SK-N-MC (cell line): ENCODE results near the gene POU6F2.

Experiments used
- DNase-seq: peaks from one replicate; pipeline ENCODE4 v3.0.0-alpha.2; 2011; ENCODE audit warnings: low read depth, low spot score
- H3K27ac ChIP-seq: fragments of 200-600 bp; sonication (generic); 2 replicates; pipeline ENCODE4 v1.5.1; 2016; ENCODE audit warnings: mixed run types
- H3K36me3 ChIP-seq: fragments of 200-600 bp; sonication (generic); 2 replicates; pipeline ENCODE4 v1.6.1; 2017; ENCODE audit warnings: antibody characterized with exemption, low read length, mixed read lengths; ENCODE audit not compliant: insufficient read depth
- H3K4me3 ChIP-seq: fragments of 200-600 bp; sonication (generic); 2 replicates; pipeline ENCODE4 v1.5.1; 2016
- H3K9ac ChIP-seq: fragments of 200-600 bp; sonication (generic); 2 replicates; pipeline ENCODE4 v1.8.0; 2017; ENCODE audit warnings: mixed run types, mixed read lengths; ENCODE audit not compliant: insufficient read length
- H3K9me3 ChIP-seq: fragments of 200-600 bp; sonication (generic); 2 replicates; pipeline ENCODE4 v1.6.1; 2017; ENCODE audit warnings: low read depth, mild to moderate bottlenecking, antibody characterized with exemption, low read length, moderate library complexity, mixed read lengths
- EZH2 ChIP-seq: fragments of 200-600 bp; sonication (generic); IDR thresholded peaks from one replicate; pipeline ENCODE4 v1.6.1; 2017; ENCODE audit warnings: antibody characterized with exemption
- FOXP2 ChIP-seq: optimal IDR thresholded peaks from 2 replicates; pipeline ENCODE3; 2011; ENCODE audit warnings: mild to moderate bottlenecking, moderate library complexity; ENCODE audit not compliant: insufficient read depth; ENCODE audit errors: extremely low read length, control extremely low read depth
- POLR2AphosphoS5 ChIP-seq: IDR thresholded peaks from 2 replicates; pipeline ENCODE4 v1.6.1; 2012; ENCODE audit warnings: mild to moderate bottlenecking, low read depth, low read length, borderline replicate concordance

Gene POU6F2

DNA sequence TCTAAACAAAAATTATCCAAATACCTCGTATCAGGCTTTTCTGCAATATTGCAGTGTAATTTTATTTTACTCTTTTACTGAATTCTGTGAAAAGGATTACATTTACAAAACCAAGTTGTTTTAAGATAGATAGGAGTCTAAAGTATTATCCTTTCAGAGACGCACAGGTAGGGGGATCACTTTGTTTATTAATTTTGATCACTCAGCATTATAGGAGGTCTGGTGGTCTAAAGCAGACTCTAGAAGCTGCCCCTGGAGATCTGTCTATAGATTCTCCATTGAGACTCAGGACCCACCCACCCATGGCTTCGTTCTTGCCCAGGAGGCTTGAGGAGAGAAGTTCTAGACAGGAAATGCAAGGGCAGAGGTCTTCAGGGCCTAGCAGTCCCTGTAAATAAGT, 365.1 kb downstream of the POU6F2 start:
- Histone ChIP-seq H3K9ac (no peak overlapping the region), H3K4me3 (no peak overlapping the region), H3K36me3 (no peaks in the 10 kb centered on the region), H3K9me3 (no peaks in the 10 kb centered on the region), H3K27ac (no peak overlapping the region)
- DNase-seq: no peak
- no peak for TF ChIP-seq POLR2AphosphoS5
- no peak for TF ChIP-seq FOXP2
- TF ChIP-seq EZH2: no peak

DNA sequence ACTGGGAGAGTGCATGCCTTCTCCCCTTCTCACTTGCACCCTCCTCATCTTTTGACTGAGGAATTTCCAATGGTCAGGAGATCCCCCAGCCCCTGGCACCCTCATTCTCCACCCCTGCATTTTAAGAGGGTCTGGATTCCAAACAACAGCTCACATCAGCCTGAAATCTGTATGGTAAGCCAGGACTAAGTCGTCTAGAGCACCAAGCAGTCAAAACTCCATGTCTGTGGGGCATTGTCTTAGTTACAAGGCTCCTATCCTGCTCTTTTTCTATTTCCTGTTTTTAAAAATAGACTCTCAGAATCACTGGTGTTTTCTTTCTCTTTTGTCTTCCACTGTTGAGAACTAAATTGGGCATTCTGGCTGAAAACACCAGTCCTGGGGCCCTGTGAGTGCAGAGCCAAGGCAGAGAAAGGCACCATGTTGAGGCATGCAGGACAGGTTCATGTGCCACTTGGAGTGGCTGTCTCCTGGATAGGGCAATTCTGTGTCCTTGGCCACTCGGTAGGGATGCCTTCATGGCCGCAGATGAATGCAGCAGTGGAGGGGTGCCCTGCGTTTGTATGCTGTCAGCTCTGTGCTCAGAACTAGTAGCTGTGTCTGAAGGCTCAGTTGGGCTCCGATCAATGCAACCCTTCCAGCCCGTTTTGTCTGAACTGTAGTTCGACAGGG, 371.9 kb downstream of the POU6F2 start:
- DNase-seq: no peak
- no peak for TF ChIP-seq FOXP2
- TF ChIP-seq POLR2AphosphoS5: no peak
- no peak for TF ChIP-seq EZH2
- no peak overlapping the region for H3K9ac ChIP-seq
- H3K27ac ChIP-seq: no peak overlapping the region
- H3K4me3 ChIP-seq: no peak overlapping the region
- no peaks in the 10 kb centered on the region for H3K9me3 ChIP-seq
- H3K36me3 ChIP-seq: no peaks in the 10 kb centered on the region

DNA sequence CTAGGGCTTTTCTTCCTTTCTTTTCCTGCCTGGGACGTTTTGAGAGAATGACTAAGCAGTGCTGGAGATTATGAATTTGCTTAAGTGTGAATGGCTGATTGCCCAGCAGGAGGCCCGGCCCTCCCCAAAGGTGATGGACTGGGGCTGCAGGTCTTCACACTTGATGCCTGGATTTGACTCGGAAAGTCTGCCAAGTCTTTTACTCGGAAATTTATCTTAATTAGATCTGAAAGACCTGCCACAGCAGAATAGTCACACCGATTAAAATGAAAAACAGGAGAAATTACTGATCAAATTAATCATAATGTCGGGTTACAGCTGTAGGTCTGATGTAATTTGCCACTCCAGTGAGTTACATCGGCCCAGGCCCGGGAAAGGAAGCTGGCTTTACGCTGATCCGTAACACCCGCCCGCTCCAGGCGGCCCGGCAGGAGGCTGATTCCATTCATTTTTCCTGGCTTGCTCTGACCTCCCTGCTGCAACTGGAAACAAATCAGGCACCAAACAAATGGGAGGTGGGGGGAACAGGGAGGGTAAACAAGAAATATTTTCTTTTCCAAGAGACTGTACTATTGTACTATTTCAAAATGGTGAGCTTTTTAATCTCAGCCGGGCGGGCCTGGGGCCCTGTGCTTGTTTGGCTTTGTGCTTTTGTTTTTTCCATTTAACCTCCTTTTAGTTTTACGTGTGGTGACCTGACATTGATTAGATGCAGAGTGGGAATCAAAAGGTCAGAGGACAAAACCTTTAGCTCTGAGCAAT, 376.1 kb downstream of the POU6F2 start:
- Histone ChIP-seq H3K9me3 (no peaks in the 10 kb centered on the region), H3K36me3 (no peaks in the 10 kb centered on the region), H3K9ac (no peak overlapping the region), H3K4me3 (no peak overlapping the region), H3K27ac (0 out of 2 replicates have a peak overlapping the region, but pooled peaks have one; percentile 25)
- no peak for TF ChIP-seq POLR2AphosphoS5
- TF ChIP-seq EZH2: no peak
- TF ChIP-seq FOXP2: no peak
- no peak for DNase-seq

DNA sequence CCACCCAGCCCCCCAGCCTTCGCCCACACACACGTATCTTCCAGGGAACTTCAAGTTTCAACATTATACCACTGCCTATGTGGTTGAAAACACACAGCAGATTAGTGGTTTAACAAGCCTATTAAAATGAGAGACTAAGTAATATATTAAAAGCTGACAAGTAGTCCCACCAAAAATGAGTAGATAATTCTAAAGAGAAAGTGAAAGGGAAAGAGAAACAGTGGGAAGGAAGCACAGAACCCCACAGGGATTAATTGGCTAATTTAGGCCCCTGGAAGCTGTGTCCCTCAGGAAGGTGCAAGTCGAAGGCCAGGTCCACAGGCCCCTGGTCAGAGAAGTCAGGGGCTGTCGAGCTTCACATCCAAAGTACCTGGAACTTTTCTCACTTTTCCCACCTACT, 378.0 kb downstream of the POU6F2 start:
- TF ChIP-seq POLR2AphosphoS5: no peak
- TF ChIP-seq FOXP2: no peak
- TF ChIP-seq EZH2: no peak
- no peak for DNase-seq
- Histone ChIP-seq H3K9ac (no peak overlapping the region), H3K9me3 (no peaks in the 10 kb centered on the region), H3K4me3 (no peak overlapping the region), H3K36me3 (no peaks in the 10 kb centered on the region), H3K27ac (no peak overlapping the region)

DNA sequence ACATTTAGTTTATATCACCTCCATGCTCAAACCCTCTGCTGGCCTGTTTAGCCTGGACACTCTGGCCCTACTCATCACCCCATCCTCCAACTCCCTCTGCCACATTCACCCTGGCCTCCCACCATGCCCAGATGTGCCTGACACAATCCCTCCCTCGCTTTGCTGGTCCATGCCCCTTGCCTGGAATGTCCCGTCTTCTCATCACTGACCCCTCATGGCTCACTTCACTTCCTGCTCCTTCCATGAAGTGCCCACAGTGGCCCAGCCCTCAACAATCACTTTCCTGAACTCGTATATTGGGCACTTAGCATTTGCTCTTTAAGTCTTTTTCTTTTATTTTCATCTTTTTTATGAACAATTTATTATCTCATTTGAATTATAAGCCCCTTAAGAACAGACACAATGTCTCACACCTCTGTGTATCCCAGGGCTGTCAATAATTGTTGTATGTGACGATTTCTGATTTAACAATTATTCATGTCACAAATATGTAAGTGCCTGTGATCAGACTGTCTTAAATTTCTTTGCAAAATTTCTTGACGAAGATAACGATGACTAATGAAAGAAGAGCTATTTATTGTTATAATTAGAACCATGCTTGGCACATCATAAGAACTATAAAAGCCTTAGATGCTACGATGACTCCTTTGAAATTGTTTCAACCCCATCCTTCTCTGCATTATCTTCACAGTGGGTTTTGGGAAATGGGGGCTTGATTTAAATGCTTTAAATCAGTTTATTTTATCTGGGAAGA, 378.6 kb downstream of the POU6F2 start:
- TF ChIP-seq FOXP2: no peak
- TF ChIP-seq EZH2: no peak
- no peak for TF ChIP-seq POLR2AphosphoS5
- Histone ChIP-seq H3K9me3 (no peaks in the 10 kb centered on the region), H3K36me3 (no peaks in the 10 kb centered on the region), H3K9ac (no peak overlapping the region), H3K27ac (no peak overlapping the region), H3K4me3 (no peak overlapping the region)
- no peak for DNase-seq

DNA sequence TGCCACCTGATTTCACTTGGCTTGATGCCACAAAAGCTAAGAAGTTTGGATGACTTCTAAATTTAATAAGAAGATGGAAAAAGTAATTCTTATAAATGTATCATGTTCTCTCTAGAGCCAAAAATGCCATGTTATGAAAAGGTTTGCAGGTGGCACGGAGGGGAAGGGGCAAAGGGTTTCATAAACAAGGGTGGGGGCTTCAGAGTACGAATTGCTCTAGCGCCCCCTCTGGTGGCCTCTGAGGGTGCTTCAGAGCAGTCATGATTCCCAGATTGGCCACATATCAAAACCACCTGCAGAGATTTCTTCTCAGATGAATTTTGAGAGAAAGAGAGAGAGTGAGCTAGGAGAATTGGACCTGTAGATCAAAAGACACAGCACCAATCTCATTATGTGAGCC, 379.9 kb downstream of the POU6F2 start:
- DNase-seq: no peak
- no peak for TF ChIP-seq FOXP2
- no peak for TF ChIP-seq EZH2
- TF ChIP-seq POLR2AphosphoS5: no peak
- no peaks in the 10 kb centered on the region for H3K36me3 ChIP-seq
- no peak overlapping the region for H3K27ac ChIP-seq
- H3K9me3 ChIP-seq: no peaks in the 10 kb centered on the region
- no peak overlapping the region for H3K9ac ChIP-seq
- H3K4me3 ChIP-seq: no peak overlapping the region

DNA sequence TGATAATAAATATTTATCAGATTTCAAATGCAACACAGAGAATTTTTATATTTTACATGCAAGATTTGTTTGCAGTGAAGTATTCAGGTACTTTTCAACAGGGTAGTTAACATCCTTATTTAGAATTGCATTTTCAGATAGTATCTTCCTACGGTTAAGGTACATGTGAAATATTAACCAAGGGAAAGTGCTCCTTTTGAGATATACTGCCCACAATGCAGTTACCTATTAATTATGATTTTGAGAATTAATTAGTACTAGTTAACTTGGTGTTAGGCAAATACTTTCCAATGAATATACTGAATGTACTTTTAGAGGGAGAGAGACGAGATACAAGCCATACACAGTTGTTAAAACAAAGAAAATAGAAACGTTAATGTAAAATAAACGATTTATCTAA, 382.3 kb downstream of the POU6F2 start:
- no peak for DNase-seq
- no peaks in the 10 kb centered on the region for H3K9me3 ChIP-seq
- TF ChIP-seq EZH2 (no peak), FOXP2 (no peak), POLR2AphosphoS5 (no peak)

DNA sequence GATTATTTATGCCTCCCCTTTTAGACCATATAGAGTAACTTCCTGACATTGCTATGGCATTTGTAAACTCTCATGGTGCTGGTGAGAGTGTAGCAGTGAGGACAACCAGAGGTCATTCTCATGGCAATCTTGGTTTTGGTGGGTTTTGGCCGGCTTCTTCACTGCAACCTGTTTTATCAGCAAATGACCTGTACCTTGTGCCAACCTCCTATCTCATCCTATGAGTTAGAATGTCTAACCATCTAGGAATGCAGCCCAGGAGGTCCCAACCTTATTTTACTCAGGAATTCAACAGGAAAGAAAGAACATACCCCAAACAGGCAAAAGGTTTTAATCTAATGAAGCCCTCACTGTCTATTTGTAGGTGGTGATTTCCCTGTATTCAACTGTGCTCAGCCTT, 383.1 kb downstream of the POU6F2 start:
- no peak overlapping the region for H3K4me3 ChIP-seq
- no peak overlapping the region for H3K9ac ChIP-seq
- TF ChIP-seq POLR2AphosphoS5: no peak
- TF ChIP-seq EZH2: no peak
- no peak for TF ChIP-seq FOXP2
- no peak overlapping the region for H3K27ac ChIP-seq
- no peaks in the 10 kb centered on the region for H3K9me3 ChIP-seq
- no peaks in the 10 kb centered on the region for H3K36me3 ChIP-seq
- no peak for DNase-seq

More for the DNA sequence above, 382.3 kb downstream of the POU6F2 start:
- H3K9ac ChIP-seq: no peak overlapping the region
- H3K36me3 ChIP-seq: no peaks in the 10 kb centered on the region
- no peak overlapping the region for H3K27ac ChIP-seq
- H3K4me3 ChIP-seq: no peak overlapping the region
